GM12801 (cell line): ENCODE measurements around the gene FGFBP2.

Experiments
- TF ChIP-seq, protein P1 (sequence below): IDR thresholded peaks from one replicate; pipeline ENCODE4 v1.5.1; 2011; ENCODE audit warnings: control low read depth; ENCODE audit not compliant: insufficient read length; ENCODE audit errors: extremely low read depth

The FGFBP2 gene

GRCh38 chr4:15938182-15938581, 24.8 kb downstream of the FGFBP2 start:
- TF ChIP-seq, protein P1, sequence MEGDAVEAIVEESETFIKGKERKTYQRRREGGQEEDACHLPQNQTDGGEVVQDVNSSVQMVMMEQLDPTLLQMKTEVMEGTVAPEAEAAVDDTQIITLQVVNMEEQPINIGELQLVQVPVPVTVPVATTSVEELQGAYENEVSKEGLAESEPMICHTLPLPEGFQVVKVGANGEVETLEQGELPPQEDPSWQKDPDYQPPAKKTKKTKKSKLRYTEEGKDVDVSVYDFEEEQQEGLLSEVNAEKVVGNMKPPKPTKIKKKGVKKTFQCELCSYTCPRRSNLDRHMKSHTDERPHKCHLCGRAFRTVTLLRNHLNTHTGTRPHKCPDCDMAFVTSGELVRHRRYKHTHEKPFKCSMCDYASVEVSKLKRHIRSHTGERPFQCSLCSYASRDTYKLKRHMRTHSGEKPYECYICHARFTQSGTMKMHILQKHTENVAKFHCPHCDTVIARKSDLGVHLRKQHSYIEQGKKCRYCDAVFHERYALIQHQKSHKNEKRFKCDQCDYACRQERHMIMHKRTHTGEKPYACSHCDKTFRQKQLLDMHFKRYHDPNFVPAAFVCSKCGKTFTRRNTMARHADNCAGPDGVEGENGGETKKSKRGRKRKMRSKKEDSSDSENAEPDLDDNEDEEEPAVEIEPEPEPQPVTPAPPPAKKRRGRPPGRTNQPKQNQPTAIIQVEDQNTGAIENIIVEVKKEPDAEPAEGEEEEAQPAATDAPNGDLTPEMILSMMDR = no peak

GRCh38 chr4:15936495-15936894, 26.5 kb downstream of the FGFBP2 start:
- TF ChIP-seq, protein P1 = no peak

DNA sequence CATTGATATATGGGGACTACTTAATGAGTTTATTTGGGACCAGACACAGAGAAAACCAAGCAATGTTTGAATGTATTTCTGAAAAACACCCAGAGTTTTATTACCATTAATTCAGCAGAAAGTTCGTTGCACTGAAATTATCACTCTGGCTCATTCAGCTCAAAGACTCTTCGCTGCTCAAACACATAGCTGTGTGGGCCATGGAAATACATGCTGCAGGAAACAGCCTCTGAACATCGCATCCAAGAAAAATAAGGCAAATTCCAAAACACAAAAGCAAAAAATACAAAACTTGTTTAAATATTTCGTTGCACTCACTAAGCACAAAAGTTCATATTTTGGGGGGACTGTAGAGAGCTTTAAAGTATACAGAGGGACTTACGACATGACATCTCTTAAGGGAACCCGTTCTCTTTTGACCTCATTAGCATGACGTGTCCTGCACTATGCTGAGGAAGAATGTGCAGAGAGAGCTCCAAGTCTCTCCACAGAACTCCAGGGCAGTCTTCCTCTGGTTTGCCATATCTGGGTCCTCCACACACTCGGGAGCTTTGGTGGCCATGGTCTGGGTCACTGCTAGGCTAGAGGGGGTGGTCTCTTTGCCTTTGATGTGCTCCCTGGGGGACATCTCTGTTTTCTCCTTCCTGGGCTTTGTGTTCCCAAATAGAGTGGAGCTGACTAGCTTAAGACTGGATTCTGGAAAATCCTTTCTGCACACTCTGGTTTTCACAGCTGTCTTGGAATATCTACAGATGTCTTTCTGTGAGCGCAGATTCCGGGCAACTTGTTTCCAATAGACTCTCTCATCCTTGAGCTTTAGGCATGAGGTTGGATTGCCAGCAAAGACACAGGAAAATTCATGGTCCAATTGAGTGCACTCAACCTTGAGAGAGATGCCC, 27.2 kb downstream of the FGFBP2 start:
- TF ChIP-seq, protein P1 = no peak

DNA sequence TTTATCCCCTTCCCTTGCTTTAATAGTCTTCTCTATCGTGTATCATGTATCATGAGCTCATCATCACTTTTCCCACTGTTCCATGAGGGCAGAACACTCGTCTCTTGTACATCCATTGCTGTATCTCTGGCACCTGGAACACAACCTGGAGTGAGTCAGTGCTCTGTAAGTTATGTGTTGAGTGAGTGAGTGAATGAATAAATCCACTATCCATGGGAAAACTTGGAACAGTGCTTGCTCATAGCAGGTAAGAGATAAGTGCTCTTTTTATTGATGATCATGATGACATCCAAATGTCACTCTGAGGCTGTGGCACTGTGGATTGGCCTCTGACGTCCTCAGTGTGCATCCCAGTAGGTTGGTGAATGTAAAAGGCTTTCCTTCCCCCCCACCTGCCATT, 28.7 kb downstream of the FGFBP2 start:
- TF ChIP-seq, protein P1 = no peak

- TF ChIP-seq, protein P1 = no peak
Measured at GRCh38 chr4:15931451-15932210, 31.3 kb downstream of the FGFBP2 start.

DNA sequence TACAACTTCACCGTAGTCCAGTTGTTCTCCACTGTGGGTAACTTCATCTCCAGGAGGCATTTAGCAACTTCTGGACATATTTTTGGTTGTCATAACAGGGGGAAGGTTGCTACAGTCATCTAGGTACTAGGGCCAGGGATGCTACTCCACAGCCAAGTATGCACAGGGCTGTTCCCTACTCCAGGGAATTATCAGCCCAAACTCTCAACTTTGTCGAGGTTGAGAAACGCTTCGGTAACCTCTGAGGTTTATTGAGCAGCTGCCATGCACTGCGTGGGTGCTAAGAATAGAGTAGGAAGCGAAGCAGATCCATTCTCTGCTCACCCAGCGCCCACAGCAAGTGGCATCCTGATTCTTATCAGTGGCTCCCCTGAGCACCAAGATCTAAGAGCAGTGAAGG, 32.7 kb downstream of the FGFBP2 start:
- TF ChIP-seq, protein P1 = no peak

GRCh38 chr4:15929540-15929939, 33.4 kb downstream of the FGFBP2 start:
- TF ChIP-seq, protein P1 = no peak
